GM21825 (cell line): ENCODE results near the gene ARHGAP32.
"Not testable (repeated sequence)": the region's sequence is repeated elsewhere in the genome, so short reads cannot be mapped to it uniquely, and the experiment has no call there.

ENCODE experiments used
- ATAC-seq: cut with Tn5 transposase; IDR thresholded peaks from one replicate; pipeline ENCODE4 v1.9.1; 2021; ENCODE audit warnings: mild to moderate bottlenecking, moderate library complexity; ENCODE audit not compliant: unreplicated experiment

Gene ARHGAP32

GRCh38 chr11:129041611-129042018 lies 150.5 kb downstream of the ARHGAP32 start:
- ATAC-seq = no peak

GRCh38 chr11:129040934-129041333 lies 151.2 kb downstream of the ARHGAP32 start:
- ATAC-seq = no peak

- ATAC-seq = no peak
Measured at GRCh38 chr11:129035244-129035643, 156.9 kb downstream of the ARHGAP32 start.

GRCh38 chr11:129034001-129034400 lies 158.1 kb downstream of the ARHGAP32 start:
- ATAC-seq = no peak

- ATAC-seq = no peak
Measured at GRCh38 chr11:129023968-129024676, 168.0 kb downstream of the ARHGAP32 start.

- no peak for ATAC-seq
Measured at GRCh38 chr11:129021295-129021694, 170.8 kb downstream of the ARHGAP32 start.

- no peak for ATAC-seq
Measured at GRCh38 chr11:129018991-129019390, 173.1 kb downstream of the ARHGAP32 start.

- ATAC-seq = no peak
Measured at GRCh38 chr11:129018126-129018525, 174.0 kb downstream of the ARHGAP32 start.

- ATAC-seq = no peak
Measured at GRCh38 chr11:129013737-129014475, 178.2 kb downstream of the ARHGAP32 start.

GRCh38 chr11:129012880-129013279 lies 179.2 kb downstream of the ARHGAP32 start:
- no peak for ATAC-seq

GRCh38 chr11:129006161-129006560 lies 186.0 kb downstream of the ARHGAP32 start:
- no peak for ATAC-seq

- ATAC-seq = not testable (repeated sequence)
Measured at GRCh38 chr11:128999165-128999564, 193.0 kb downstream of the ARHGAP32 start.

GRCh38 chr11:128988242-128988970 lies 203.7 kb downstream of the ARHGAP32 start:
- no peak for ATAC-seq

GRCh38 chr11:128985880-128986279 lies 206.2 kb downstream of the ARHGAP32 start:
- no peak for ATAC-seq

- ATAC-seq = no peak
Measured at GRCh38 chr11:128983023-128983422, 209.1 kb downstream of the ARHGAP32 start.

- ATAC-seq = no peak
Measured at GRCh38 chr11:128981254-128981653, 210.9 kb downstream of the ARHGAP32 start.

GRCh38 chr11:128970598-128971190 lies 221.4 kb downstream of the ARHGAP32 start:
- no peak for ATAC-seq

GRCh38 chr11:128968916-128969315 lies 223.2 kb downstream of the ARHGAP32 start:
- no peak for ATAC-seq

- ATAC-seq = no peak
Measured at GRCh38 chr11:128967578-128967977, 224.5 kb downstream of the ARHGAP32 start.

GRCh38 chr11:128965485-128965884 lies 226.6 kb downstream of the ARHGAP32 start:
- ATAC-seq = peak; percentile 98

GRCh38 chr11:128964463-128964930 lies 227.6 kb downstream of the ARHGAP32 start:
- no peak for ATAC-seq
